ENCODE results near the gene COG1.

Gene COG1

GRCh38 chr17:73215447-73215846, 22.6 kb downstream of the COG1 start:
- Histone ChIP-seq H3K4me1 (ENCODE audit: control insufficient read depth, insufficient read depth, low read length, unreplicated experiment) (no peaks in the 10 kb centered on the region), H3K79me2 (ENCODE audit: control insufficient read depth, insufficient read depth, low read length, unreplicated experiment) (peaks cover 12% of the 10 kb centered on the region), H3K36me3 (ENCODE audit: insufficient read depth, low read length) (no peaks in the 10 kb centered on the region), H2AFZ (ENCODE audit: low read length, unreplicated experiment) (no peak overlapping the region), H3K27me3 (ENCODE audit: insufficient read depth, low read length) (no peaks in the 10 kb centered on the region), H3K4me3 (ENCODE audit: low read depth, low read length) (no peak overlapping the region), H3K27ac (ENCODE audit: low read depth, low read length) (no peak overlapping the region)

GRCh38 chr17:73223626-73224230, 30.9 kb downstream of the COG1 start:
- Histone ChIP-seq H3K79me2 (ENCODE audit: control insufficient read depth, insufficient read depth, low read length, unreplicated experiment) (peaks cover 61% of the 10 kb centered on the region), H3K4me3 (ENCODE audit: low read depth, low read length) (no peak overlapping the region), H3K4me1 (ENCODE audit: control insufficient read depth, insufficient read depth, low read length, unreplicated experiment) (peaks cover 34% of the 10 kb centered on the region), H3K27ac (ENCODE audit: low read depth, low read length) (no peak overlapping the region), H3K36me3 (ENCODE audit: insufficient read depth, low read length) (no peaks in the 10 kb centered on the region), H2AFZ (ENCODE audit: low read length, unreplicated experiment) (no peak overlapping the region), H3K27me3 (ENCODE audit: insufficient read depth, low read length) (no peaks in the 10 kb centered on the region)

DNA sequence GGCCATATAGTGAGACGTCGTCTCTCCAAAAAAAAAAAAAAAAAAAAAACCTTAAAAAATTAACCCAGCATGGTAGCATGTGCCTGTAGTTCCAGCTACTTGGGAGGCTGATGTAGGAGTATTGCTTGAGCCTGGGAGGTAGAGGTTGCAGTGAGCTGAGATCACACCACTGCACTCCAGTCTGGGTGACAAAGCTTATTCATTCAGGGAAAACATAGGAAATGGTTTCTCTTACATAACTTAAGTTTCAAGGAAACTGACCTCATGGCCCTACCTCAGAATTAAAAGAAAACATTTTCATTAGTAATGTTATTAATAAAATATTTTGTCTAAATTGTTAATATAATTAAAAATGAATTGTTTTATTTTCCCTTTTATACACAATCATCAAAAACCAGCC, 31.4 kb downstream of the COG1 start:
- H3K36me3 ChIP-seq (ENCODE audit: insufficient read depth, low read length) = no peaks in the 10 kb centered on the region
- peaks cover 66% of the 10 kb centered on the region for H3K79me2 ChIP-seq (ENCODE audit: control insufficient read depth, insufficient read depth, low read length, unreplicated experiment)
- H3K27me3 ChIP-seq (ENCODE audit: insufficient read depth, low read length) = no peaks in the 10 kb centered on the region
- peaks cover 39% of the 10 kb centered on the region for H3K4me1 ChIP-seq (ENCODE audit: control insufficient read depth, insufficient read depth, low read length, unreplicated experiment)
- H2AFZ ChIP-seq (ENCODE audit: low read length, unreplicated experiment) = no peak overlapping the region
- no peak overlapping the region for H3K27ac ChIP-seq (ENCODE audit: low read depth, low read length)
- no peak overlapping the region for H3K4me3 ChIP-seq (ENCODE audit: low read depth, low read length)

- H2AFZ ChIP-seq (ENCODE audit: low read length, unreplicated experiment) = no peak overlapping the region
- no peaks in the 10 kb centered on the region for H3K27me3 ChIP-seq (ENCODE audit: insufficient read depth, low read length)
- no peaks in the 10 kb centered on the region for H3K36me3 ChIP-seq (ENCODE audit: insufficient read depth, low read length)
- H3K27ac ChIP-seq (ENCODE audit: low read depth, low read length) = no peak overlapping the region
- H3K4me3 ChIP-seq (ENCODE audit: low read depth, low read length) = no peak overlapping the region
- H3K4me1 ChIP-seq (ENCODE audit: control insufficient read depth, insufficient read depth, low read length, unreplicated experiment) = peaks cover 41% of the 10 kb centered on the region
- peaks cover 68% of the 10 kb centered on the region for H3K79me2 ChIP-seq (ENCODE audit: control insufficient read depth, insufficient read depth, low read length, unreplicated experiment)
These were observed 31.9 kb downstream of the COG1 start for GRCh38 chr17:73224663-73225305.

- Histone ChIP-seq H3K27ac (ENCODE audit: low read depth, low read length) (0 out of 2 replicates have a peak overlapping the region, but pooled peaks have one; percentile 30), H3K4me1 (ENCODE audit: control insufficient read depth, insufficient read depth, low read length, unreplicated experiment) (peaks cover 45% of the 10 kb centered on the region), H3K36me3 (ENCODE audit: insufficient read depth, low read length) (no peaks in the 10 kb centered on the region), H3K27me3 (ENCODE audit: insufficient read depth, low read length) (no peaks in the 10 kb centered on the region), H3K4me3 (ENCODE audit: low read depth, low read length) (peak overlapping the region; percentile 33), H3K79me2 (ENCODE audit: control insufficient read depth, insufficient read depth, low read length, unreplicated experiment) (peaks cover 81% of the 10 kb centered on the region), H2AFZ (ENCODE audit: low read length, unreplicated experiment) (no peak overlapping the region)
These were observed 33.8 kb downstream of the COG1 start for GRCh38 chr17:73226556-73227172.

- Histone ChIP-seq H3K27me3 (ENCODE audit: insufficient read depth, low read length) (no peaks in the 10 kb centered on the region), H2AFZ (ENCODE audit: low read length, unreplicated experiment) (no peak overlapping the region), H3K27ac (ENCODE audit: low read depth, low read length) (peak overlapping the region; percentile 30; the same call in 1 of the 2 replicates), H3K36me3 (ENCODE audit: insufficient read depth, low read length) (no peaks in the 10 kb centered on the region), H3K4me3 (ENCODE audit: low read depth, low read length) (peak overlapping the region; percentile 33), H3K4me1 (ENCODE audit: control insufficient read depth, insufficient read depth, low read length, unreplicated experiment) (peaks cover 45% of the 10 kb centered on the region), H3K79me2 (ENCODE audit: control insufficient read depth, insufficient read depth, low read length, unreplicated experiment) (peaks cover 82% of the 10 kb centered on the region)
These were observed 34.5 kb downstream of the COG1 start for GRCh38 chr17:73227379-73227778.

DNA sequence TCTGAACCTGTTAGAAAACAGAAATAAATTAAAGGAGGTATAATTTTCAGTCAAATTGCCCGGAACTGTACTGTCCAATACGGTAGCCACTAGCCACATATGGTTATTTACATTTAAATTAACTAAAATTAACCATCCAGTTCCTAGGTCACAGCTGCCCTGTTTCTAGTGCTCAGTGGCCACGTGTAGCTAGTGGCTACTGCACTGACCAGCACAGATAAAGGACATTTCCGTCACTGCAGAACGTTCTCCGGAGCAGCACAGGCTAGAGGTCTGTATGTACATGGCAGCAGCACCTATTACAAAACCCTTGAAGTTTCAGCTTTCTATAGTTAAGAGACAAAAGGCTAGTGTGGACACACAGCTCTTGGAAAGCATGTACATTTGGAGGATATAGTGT, 35.1 kb downstream of the COG1 start:
- Histone ChIP-seq H3K27ac (ENCODE audit: low read depth, low read length) (0 out of 2 replicates have a peak overlapping the region, but pooled peaks have one; percentile 1), H3K79me2 (ENCODE audit: control insufficient read depth, insufficient read depth, low read length, unreplicated experiment) (peaks cover 79% of the 10 kb centered on the region)

DNA sequence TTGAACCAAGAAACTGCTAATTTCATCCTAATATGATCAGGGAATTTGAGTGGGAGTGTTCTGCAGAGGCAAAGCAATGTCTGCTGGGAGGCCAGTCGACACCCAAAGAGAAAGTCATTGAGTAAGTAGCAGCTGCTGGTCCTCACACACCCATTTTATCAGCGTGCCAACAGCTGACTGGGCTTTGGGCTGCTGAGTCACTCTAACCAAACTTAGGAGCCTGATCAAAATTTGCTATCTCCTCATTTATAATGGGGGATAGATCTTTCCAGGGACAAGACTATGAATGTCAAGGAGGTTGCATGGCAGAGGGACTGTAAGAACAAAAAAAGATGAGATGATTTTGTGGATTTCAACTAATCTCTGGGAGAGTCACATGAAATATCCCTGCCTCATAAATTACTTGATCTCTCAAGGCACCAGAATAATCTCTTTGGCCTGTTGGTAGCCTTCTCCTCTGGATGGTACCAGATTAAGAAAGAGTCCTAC, 35.9 kb downstream of the COG1 start:
- Histone ChIP-seq H3K4me1 (ENCODE audit: control insufficient read depth, insufficient read depth, low read length, unreplicated experiment) (peaks cover 45% of the 10 kb centered on the region), H2AFZ (ENCODE audit: low read length, unreplicated experiment) (no peak overlapping the region), H3K79me2 (ENCODE audit: control insufficient read depth, insufficient read depth, low read length, unreplicated experiment) (peaks cover 82% of the 10 kb centered on the region), H3K27me3 (ENCODE audit: insufficient read depth, low read length) (no peaks in the 10 kb centered on the region), H3K4me3 (ENCODE audit: low read depth, low read length) (peak overlapping the region; percentile 11), H3K27ac (ENCODE audit: low read depth, low read length) (peak overlapping the region; percentile 82), H3K36me3 (ENCODE audit: insufficient read depth, low read length) (no peaks in the 10 kb centered on the region)

More for the DNA sequence above, 35.1 kb downstream of the COG1 start:
- peaks cover 45% of the 10 kb centered on the region for H3K4me1 ChIP-seq (ENCODE audit: control insufficient read depth, insufficient read depth, low read length, unreplicated experiment)
- H2AFZ ChIP-seq (ENCODE audit: low read length, unreplicated experiment) = no peak overlapping the region
- H3K4me3 ChIP-seq (ENCODE audit: low read depth, low read length) = peak overlapping the region; percentile 5; the same call in 1 of the 2 replicates
- no peaks in the 10 kb centered on the region for H3K36me3 ChIP-seq (ENCODE audit: insufficient read depth, low read length)
- no peaks in the 10 kb centered on the region for H3K27me3 ChIP-seq (ENCODE audit: insufficient read depth, low read length)

DNA sequence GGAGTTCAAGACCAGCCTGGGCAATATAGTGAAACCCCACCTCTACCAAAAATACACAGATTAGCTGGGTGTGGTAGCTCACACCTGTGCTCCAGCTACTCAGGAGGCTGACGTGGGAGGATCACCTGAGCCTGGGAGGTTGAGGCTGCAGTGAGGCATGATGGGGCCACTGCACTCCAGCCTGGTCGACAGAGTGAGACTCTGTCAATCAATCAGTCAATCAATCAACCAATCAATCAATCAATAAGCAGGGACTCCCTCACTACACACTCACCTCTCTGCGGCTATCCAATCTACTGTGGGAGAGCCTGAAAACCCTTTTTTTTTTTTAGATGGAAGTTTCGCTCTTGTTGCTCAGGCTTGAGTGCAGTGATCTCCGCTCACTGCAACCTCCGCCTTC, 37.2 kb downstream of the COG1 start:
- Histone ChIP-seq H2AFZ (ENCODE audit: low read length, unreplicated experiment) (no peak overlapping the region), H3K4me1 (ENCODE audit: control insufficient read depth, insufficient read depth, low read length, unreplicated experiment) (peaks cover 40% of the 10 kb centered on the region), H3K27me3 (ENCODE audit: insufficient read depth, low read length) (no peaks in the 10 kb centered on the region), H3K79me2 (ENCODE audit: control insufficient read depth, insufficient read depth, low read length, unreplicated experiment) (peaks cover 76% of the 10 kb centered on the region), H3K36me3 (ENCODE audit: insufficient read depth, low read length) (no peaks in the 10 kb centered on the region), H3K4me3 (ENCODE audit: low read depth, low read length) (peak overlapping the region; percentile 96; the same call in 1 of the 2 replicates), H3K27ac (ENCODE audit: low read depth, low read length) (no peak overlapping the region)

DNA sequence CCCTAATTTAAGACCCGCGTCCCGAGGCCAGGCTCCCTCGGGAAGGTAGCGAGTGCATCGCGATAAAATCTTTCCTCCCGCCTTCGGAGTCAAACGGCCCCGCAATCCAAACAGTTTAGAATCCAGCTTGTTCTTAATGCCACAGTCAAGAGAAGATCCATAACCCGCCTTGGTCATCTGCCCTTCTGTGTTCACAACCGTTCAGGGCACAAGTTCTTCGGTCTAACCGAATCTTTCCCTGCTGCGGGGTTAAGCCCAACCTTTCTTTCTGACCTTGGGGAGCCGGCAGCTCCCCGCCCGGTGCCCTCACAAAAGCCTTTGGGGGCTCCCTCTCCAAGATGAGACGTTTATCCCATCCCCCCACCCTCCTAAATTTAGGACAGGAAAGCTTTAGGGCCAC, 38.5 kb downstream of the COG1 start:
- 0 out of 2 replicates have a peak overlapping the region, but pooled peaks have one; percentile 2 for H3K27ac ChIP-seq (ENCODE audit: low read depth, low read length)
- H3K4me1 ChIP-seq (ENCODE audit: control insufficient read depth, insufficient read depth, low read length, unreplicated experiment) = peaks cover 35% of the 10 kb centered on the region
- peak overlapping the region; percentile 61 for H2AFZ ChIP-seq (ENCODE audit: low read length, unreplicated experiment)
- H3K36me3 ChIP-seq (ENCODE audit: insufficient read depth, low read length) = peaks cover 12% of the 10 kb centered on the region; the same call in 1 of the 2 replicates
- H3K4me3 ChIP-seq (ENCODE audit: low read depth, low read length) = peak overlapping the region; percentile 96
- peaks cover 67% of the 10 kb centered on the region for H3K79me2 ChIP-seq (ENCODE audit: control insufficient read depth, insufficient read depth, low read length, unreplicated experiment)
- no peaks in the 10 kb centered on the region for H3K27me3 ChIP-seq (ENCODE audit: insufficient read depth, low read length)
